Liver (tissue), 9 donors: ENCODE data around the gene GRIK2. TPM values are rescaled to one million over a fixed set of nuclear protein-coding genes. Genes with fewer than 3 reads are reported as not detected.

Source experiments
- DNase-seq: peaks from one replicate; pipeline ENCODE4 v3.0.0-alpha.2; 2017; ENCODE audit warnings: low spot score
- H3K27ac ChIP-seq, 2 donors: one replicate each; pipeline ENCODE4 v1.7.0; 2013; ENCODE audit warnings: inconsistent platforms in 2 of 2, low read length in 2 of 2, control low read depth in 1 of 2, low read depth in 1 of 2, mild to moderate bottlenecking in 1 of 2
- H3K27me3 ChIP-seq, 4 donors: one replicate each; pipeline versions ENCODE4 v1.6.1 to v1.7.0; 2013; ENCODE audit warnings: low read length in 3 of 4, inconsistent platforms in 1 of 4, mild to moderate bottlenecking in 1 of 4, moderate library complexity in 1 of 4; ENCODE audit not compliant: control insufficient read depth in 4 of 4, insufficient read depth in 4 of 4
- H3K36me3 ChIP-seq, 4 donors: one replicate each; pipeline versions ENCODE4 v1.6.1 to v1.7.0; 2013; ENCODE audit warnings: low read length in 3 of 4, mild to moderate bottlenecking in 3 of 4, low read depth in 1 of 4, moderate library complexity in 1 of 4; ENCODE audit not compliant: control insufficient read depth in 4 of 4, insufficient read depth in 3 of 4
- H3K4me1 ChIP-seq, 4 donors: one replicate each; pipeline versions ENCODE4 v1.6.1 to v1.7.0; 2013; ENCODE audit warnings: low read length in 3 of 4, mild to moderate bottlenecking in 3 of 4, moderate library complexity in 1 of 4; ENCODE audit not compliant: control insufficient read depth in 4 of 4, insufficient read depth in 4 of 4
- H3K4me3 ChIP-seq, 3 donors: one replicate each; pipeline versions ENCODE4 v1.6.1 to v1.7.0; 2013; ENCODE audit warnings: low read length in 3 of 3, control low read depth in 1 of 3, low read depth in 1 of 3, mild to moderate bottlenecking in 1 of 3
- H3K9ac ChIP-seq, 2 donors: one replicate each; pipeline ENCODE4 v1.7.0; 2013; ENCODE audit warnings: low read length in 2 of 2, mild to moderate bottlenecking in 2 of 2, moderate library complexity in 2 of 2, control low read depth in 1 of 2, low read depth in 1 of 2
- H3K9me3 ChIP-seq, 4 donors: one replicate each; pipeline versions ENCODE4 v1.6.1 to v1.7.0; 2013; ENCODE audit warnings: low read length in 3 of 4; ENCODE audit not compliant: control insufficient read depth in 4 of 4
- EGR1 ChIP-seq, 2 donors: IDR thresholded peaks; 2 replicates each; pipeline ENCODE4 v1.6.1; 2016 to 2018; ENCODE audit warnings: antibody characterized with exemption in 2 of 2, low read depth in 2 of 2
- FOXA1 ChIP-seq: IDR thresholded peaks from 2 replicates; pipeline ENCODE4 v1.6.1; 2016; ENCODE audit warnings: antibody characterized with exemption
- FOXA2 ChIP-seq: IDR thresholded peaks from 2 replicates; pipeline ENCODE4 v1.6.1; 2016; ENCODE audit warnings: antibody characterized with exemption
- GABPA ChIP-seq, 2 donors: IDR thresholded peaks in 1 of 2; conservative IDR thresholded peaks in 1 of 2; 2 replicates each; pipeline ENCODE4 v1.6.1; 2016; ENCODE audit warnings: antibody characterized with exemption in 2 of 2, mild to moderate bottlenecking in 1 of 2, moderate library complexity in 1 of 2
- HNF4A ChIP-seq, 2 donors: conservative IDR thresholded peaks; 2 replicates each; pipeline ENCODE4 v1.6.1; 2016; ENCODE audit warnings: antibody characterized with exemption in 2 of 2, mild to moderate bottlenecking in 2 of 2
- HNF4G ChIP-seq: IDR thresholded peaks from 2 replicates; pipeline ENCODE4 v1.6.1; 2016; ENCODE audit warnings: antibody characterized with exemption
- JUND ChIP-seq, 2 donors: IDR thresholded peaks; 2 replicates each; pipeline ENCODE4 v1.6.1; 2016; ENCODE audit warnings: antibody characterized with exemption in 2 of 2
- NR2F2 ChIP-seq: IDR thresholded peaks from 2 replicates; pipeline ENCODE4 v1.6.1; 2016; ENCODE audit warnings: antibody characterized with exemption
- RAD21 ChIP-seq, 2 donors: IDR thresholded peaks; 2 replicates each; pipeline ENCODE4 v1.6.1; 2016; ENCODE audit warnings: antibody characterized with exemption in 2 of 2, mild to moderate bottlenecking in 2 of 2
- RXRA ChIP-seq, 2 donors: IDR thresholded peaks; 2 replicates each; pipeline ENCODE4 v1.6.1; 2017 to 2018; ENCODE audit warnings: antibody characterized with exemption in 2 of 2, mild to moderate bottlenecking in 1 of 2
- SP1 ChIP-seq: IDR thresholded peaks from 2 replicates; pipeline ENCODE4 v1.6.1; 2018; ENCODE audit warnings: antibody characterized with exemption, mild to moderate bottlenecking
- TAF1 ChIP-seq: conservative IDR thresholded peaks from 2 replicates; pipeline ENCODE4 v1.6.1; 2016; ENCODE audit warnings: antibody characterized with exemption, mild to moderate bottlenecking
- YY1 ChIP-seq: IDR thresholded peaks from 2 replicates; pipeline ENCODE4 v1.6.1; 2016; ENCODE audit warnings: antibody characterized with exemption, mild to moderate bottlenecking
- WGBS: extraction: QIAGEN DNeasy Blood & Tissue Kit; methylation state at CpG from one replicate; pipeline ENCODE4 v1.1.7; 2013; 5-methylcytosine and 5-hydroxymethylcytosine counted together
- polyA plus RNA-seq, 2 donors: library from polyadenylated mRNA; stranded (reverse) in 1 of 2; unstranded in 1 of 2; fragments of 200-250 nt in 1 of 2; fragments of >200 nt in 1 of 2; fragmentation: Nextera tagmentation in 1 of 2; extraction: Ambion mirVana in 1 of 2; gene quantifications; one replicate each; pipeline versions ENCODE4 v1.2.1 to v1.2.3, GENCODE V29; 2013 to 2015
- total RNA-seq, 2 donors: library from RNA; depleted of rRNA; stranded (reverse); fragments of >200 nt; gene quantifications; one replicate each; pipeline ENCODE4 v1.2.3, GENCODE V29; 2014
- TF ChIP-seq, protein P1 (sequence below): IDR thresholded peaks from 2 replicates; pipeline ENCODE4 v1.6.1; 2016; ENCODE audit warnings: antibody characterized with exemption
- TF ChIP-seq, protein P2 (sequence below): IDR thresholded peaks from 2 replicates; pipeline ENCODE4 v1.6.1; 2016; ENCODE audit warnings: antibody characterized with exemption
- TF ChIP-seq, protein P3 (sequence below): IDR thresholded peaks from 2 replicates; pipeline ENCODE4 v1.6.1; 2016; ENCODE audit warnings: antibody characterized with exemption
- TF ChIP-seq, protein P4 (sequence below): fragments of 150-350 bp; IDR thresholded peaks from 2 replicates; pipeline ENCODE4 v1.5.1; 2017; ENCODE audit warnings: improper control_type of control experiment, low read depth, low read length; ENCODE audit not compliant: missing input control
- TF ChIP-seq, protein P5 (sequence below): IDR thresholded peaks from 2 replicates; pipeline ENCODE4 v1.6.1; 2016; ENCODE audit warnings: antibody characterized with exemption, mild to moderate bottlenecking
- donor health status: healthy.
- donor health status: healthy.
- donor health status: healthy.
- donor health status: healthy.
- donor health status: healthy.

GRIK2 gene
- total and polyA plus RNA-seq, 4 donors: 0.02 to 0.17 (median 0.05) TPM

DNA sequence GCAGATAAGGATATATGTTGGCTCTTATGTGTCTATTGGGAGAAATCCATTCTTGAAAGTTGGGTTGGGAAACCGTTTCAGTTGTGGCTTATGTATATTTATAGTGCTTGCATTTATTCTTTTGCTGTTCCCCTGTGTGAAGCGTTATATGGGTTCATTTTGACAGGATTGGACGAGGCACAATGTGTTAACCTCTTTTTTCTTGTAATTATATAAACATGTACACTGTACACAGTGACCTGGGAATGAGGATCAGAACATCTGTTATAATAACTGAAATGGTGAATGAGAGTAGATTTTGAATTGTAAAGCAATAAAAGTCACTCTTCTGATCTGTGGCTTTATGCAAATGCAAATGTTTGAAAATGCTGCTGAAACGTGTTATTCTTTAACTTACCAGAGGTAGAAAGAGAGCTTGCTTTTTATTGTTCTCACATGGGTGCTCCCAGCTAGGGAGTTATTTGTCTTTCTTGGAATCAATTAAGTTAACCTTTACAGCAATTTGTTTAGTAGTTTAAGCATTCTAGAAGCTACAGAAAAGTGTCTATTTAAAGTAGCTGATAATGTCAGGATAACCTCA, 213.7 kb downstream of the GRIK2 start:
- Histone ChIP-seq H3K9me3 (no peaks in the 10 kb centered on the region), H3K9ac (no peak overlapping the region), H3K4me1 (no peaks in the 10 kb centered on the region), H3K4me3 (no peak overlapping the region), H3K27me3 (no peaks in the 10 kb centered on the region), H3K27ac (no peak overlapping the region), H3K36me3 (no peaks in the 10 kb centered on the region)
- DNase-seq: no peak
- TF ChIP-seq RXRA (IDR thresholded peaks at IDR 0.05) (no peak), SP1 (no peak), JUND (IDR thresholded peaks at IDR 0.05) (no peak), FOXA1 (no peak), YY1 (no peak), RAD21 (IDR thresholded peaks at IDR 0.05) (no peak), GABPA (IDR thresholded peaks at IDR 0.05 in 1 of 2, conservative IDR thresholded peaks at IDR 0.05 in 1 of 2) (no peak), NR2F2 (no peak), FOXA2 (no peak), EGR1 (IDR thresholded peaks at IDR 0.05; ENCODE audit: low read depth in 2 of 2) (no peak), TAF1 (no peak), HNF4G (no peak), HNF4A (conservative IDR thresholded peaks at IDR 0.05) (no peak)
- TF ChIP-seq, protein P1, sequence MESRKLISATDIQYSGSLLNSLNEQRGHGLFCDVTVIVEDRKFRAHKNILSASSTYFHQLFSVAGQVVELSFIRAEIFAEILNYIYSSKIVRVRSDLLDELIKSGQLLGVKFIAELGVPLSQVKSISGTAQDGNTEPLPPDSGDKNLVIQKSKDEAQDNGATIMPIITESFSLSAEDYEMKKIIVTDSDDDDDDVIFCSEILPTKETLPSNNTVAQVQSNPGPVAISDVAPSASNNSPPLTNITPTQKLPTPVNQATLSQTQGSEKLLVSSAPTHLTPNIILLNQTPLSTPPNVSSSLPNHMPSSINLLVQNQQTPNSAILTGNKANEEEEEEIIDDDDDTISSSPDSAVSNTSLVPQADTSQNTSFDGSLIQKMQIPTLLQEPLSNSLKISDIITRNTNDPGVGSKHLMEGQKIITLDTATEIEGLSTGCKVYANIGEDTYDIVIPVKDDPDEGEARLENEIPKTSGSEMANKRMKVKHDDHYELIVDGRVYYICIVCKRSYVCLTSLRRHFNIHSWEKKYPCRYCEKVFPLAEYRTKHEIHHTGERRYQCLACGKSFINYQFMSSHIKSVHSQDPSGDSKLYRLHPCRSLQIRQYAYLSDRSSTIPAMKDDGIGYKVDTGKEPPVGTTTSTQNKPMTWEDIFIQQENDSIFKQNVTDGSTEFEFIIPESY: no peak
- TF ChIP-seq, protein P2, sequence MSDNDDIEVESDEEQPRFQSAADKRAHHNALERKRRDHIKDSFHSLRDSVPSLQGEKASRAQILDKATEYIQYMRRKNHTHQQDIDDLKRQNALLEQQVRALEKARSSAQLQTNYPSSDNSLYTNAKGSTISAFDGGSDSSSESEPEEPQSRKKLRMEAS: no peak
- TF ChIP-seq, protein P3, sequence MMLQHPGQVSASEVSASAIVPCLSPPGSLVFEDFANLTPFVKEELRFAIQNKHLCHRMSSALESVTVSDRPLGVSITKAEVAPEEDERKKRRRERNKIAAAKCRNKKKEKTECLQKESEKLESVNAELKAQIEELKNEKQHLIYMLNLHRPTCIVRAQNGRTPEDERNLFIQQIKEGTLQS: no peak
- TF ChIP-seq, protein P4, sequence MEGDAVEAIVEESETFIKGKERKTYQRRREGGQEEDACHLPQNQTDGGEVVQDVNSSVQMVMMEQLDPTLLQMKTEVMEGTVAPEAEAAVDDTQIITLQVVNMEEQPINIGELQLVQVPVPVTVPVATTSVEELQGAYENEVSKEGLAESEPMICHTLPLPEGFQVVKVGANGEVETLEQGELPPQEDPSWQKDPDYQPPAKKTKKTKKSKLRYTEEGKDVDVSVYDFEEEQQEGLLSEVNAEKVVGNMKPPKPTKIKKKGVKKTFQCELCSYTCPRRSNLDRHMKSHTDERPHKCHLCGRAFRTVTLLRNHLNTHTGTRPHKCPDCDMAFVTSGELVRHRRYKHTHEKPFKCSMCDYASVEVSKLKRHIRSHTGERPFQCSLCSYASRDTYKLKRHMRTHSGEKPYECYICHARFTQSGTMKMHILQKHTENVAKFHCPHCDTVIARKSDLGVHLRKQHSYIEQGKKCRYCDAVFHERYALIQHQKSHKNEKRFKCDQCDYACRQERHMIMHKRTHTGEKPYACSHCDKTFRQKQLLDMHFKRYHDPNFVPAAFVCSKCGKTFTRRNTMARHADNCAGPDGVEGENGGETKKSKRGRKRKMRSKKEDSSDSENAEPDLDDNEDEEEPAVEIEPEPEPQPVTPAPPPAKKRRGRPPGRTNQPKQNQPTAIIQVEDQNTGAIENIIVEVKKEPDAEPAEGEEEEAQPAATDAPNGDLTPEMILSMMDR: no peak
- TF ChIP-seq, protein P5, sequence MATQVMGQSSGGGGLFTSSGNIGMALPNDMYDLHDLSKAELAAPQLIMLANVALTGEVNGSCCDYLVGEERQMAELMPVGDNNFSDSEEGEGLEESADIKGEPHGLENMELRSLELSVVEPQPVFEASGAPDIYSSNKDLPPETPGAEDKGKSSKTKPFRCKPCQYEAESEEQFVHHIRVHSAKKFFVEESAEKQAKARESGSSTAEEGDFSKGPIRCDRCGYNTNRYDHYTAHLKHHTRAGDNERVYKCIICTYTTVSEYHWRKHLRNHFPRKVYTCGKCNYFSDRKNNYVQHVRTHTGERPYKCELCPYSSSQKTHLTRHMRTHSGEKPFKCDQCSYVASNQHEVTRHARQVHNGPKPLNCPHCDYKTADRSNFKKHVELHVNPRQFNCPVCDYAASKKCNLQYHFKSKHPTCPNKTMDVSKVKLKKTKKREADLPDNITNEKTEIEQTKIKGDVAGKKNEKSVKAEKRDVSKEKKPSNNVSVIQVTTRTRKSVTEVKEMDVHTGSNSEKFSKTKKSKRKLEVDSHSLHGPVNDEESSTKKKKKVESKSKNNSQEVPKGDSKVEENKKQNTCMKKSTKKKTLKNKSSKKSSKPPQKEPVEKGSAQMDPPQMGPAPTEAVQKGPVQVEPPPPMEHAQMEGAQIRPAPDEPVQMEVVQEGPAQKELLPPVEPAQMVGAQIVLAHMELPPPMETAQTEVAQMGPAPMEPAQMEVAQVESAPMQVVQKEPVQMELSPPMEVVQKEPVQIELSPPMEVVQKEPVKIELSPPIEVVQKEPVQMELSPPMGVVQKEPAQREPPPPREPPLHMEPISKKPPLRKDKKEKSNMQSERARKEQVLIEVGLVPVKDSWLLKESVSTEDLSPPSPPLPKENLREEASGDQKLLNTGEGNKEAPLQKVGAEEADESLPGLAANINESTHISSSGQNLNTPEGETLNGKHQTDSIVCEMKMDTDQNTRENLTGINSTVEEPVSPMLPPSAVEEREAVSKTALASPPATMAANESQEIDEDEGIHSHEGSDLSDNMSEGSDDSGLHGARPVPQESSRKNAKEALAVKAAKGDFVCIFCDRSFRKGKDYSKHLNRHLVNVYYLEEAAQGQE: no peak
- WGBS: 37% methylated on average over 4 of the region's 4 CpGs
